Epithelial cell of proximal tubule (primary cell): ENCODE results near the gene AACS. TPM values are rescaled to one million over a fixed set of nuclear protein-coding genes. Genes with fewer than 3 reads are reported as not detected.

ENCODE experiments used
- DNase-seq: peaks from one replicate; pipeline ENCODE4 v3.0.0-alpha.2; 2011; ENCODE audit warnings: low read depth
- H3K4me3 ChIP-seq: 2 replicates; pipeline ENCODE4 v1.5.1; 2011; ENCODE audit warnings: low read depth, mild to moderate bottlenecking, low read length
- total RNA-seq: library from RNA; depleted of rRNA; stranded (reverse); fragments of >200 nt; gene quantifications from 2 replicates; pipeline ENCODE4 v1.2.3, GENCODE V29; 2015
- TF ChIP-seq, protein P1 (sequence below): conservative IDR thresholded peaks from 2 replicates; pipeline ENCODE4 v1.5.1; 2012; ENCODE audit warnings: low read depth, mild to moderate bottlenecking, low read length

AACS gene
- total RNA-seq, 1 donor from 2014 or later, result 20.6 TPM

DNA sequence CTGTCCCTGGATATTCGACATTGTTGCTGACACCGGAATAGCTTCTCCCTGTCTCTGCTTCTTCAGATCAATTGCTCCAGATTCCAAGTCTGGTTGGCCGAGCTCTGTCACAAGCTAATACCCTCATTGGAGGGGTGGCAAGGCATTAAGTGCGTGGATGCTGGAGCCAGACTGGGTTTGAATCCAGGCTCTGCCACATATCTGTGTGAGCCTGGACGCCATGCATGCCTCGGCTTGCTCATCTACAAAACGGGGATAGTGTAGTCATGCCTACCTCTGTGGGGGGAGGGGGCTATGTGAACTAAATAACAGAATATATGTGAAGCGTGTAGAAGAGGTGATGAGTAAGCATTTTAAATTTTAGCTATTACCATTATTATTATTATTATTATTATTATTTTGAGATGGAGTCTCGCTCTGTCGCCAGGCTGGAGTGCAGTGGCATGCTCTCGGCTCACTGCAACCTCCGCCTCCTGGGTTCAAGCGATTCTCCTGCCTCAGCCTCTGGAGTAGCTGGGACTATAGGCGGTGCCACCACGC lies 97.3 kb downstream of the AACS start:
- TF ChIP-seq, protein P1, sequence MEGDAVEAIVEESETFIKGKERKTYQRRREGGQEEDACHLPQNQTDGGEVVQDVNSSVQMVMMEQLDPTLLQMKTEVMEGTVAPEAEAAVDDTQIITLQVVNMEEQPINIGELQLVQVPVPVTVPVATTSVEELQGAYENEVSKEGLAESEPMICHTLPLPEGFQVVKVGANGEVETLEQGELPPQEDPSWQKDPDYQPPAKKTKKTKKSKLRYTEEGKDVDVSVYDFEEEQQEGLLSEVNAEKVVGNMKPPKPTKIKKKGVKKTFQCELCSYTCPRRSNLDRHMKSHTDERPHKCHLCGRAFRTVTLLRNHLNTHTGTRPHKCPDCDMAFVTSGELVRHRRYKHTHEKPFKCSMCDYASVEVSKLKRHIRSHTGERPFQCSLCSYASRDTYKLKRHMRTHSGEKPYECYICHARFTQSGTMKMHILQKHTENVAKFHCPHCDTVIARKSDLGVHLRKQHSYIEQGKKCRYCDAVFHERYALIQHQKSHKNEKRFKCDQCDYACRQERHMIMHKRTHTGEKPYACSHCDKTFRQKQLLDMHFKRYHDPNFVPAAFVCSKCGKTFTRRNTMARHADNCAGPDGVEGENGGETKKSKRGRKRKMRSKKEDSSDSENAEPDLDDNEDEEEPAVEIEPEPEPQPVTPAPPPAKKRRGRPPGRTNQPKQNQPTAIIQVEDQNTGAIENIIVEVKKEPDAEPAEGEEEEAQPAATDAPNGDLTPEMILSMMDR, result no peak
- no peak overlapping the region for H3K4me3 ChIP-seq
- DNase-seq, result no peak

DNA sequence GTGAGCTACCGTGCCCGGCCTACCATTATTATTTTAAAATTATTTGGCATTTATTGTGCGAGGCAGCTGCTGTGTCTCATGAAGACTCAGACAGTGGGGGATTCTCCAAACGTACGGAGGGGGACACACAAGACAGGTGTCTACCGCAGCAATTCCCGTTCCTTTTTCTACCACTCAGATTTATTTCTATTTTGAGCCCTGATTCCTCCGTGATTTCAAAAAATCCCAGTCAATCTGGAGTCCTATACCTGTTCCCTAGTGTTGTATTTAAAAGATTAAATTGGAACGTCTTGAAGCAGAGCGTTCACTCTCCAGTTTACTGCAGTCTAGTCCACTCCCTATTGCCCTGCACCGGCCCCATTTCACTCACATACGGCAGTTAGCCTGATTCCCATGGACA lies 97.9 kb downstream of the AACS start:
- no peak overlapping the region for H3K4me3 ChIP-seq
- TF ChIP-seq, protein P1, result no peak
- no peak for DNase-seq

DNA sequence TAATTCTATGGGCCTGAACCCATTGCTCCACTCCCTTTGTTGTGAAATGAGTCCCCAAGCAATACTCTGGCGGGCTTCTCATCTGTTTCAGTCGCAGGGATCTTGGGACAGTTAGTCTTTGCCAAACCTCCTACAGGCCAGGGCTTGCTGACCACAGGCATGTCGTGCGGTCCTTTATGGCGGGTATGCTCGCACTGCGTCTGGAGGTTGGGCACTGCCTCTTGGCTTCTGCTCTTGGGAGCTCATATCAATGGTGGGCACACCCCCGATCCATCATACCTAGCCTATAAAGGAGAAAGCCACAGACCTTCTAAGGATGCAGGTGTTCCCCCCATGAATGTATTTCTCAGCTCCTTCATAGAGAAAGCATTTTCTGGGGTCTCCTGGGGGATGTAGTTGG lies 99.3 kb downstream of the AACS start:
- DNase-seq, result no peak
- TF ChIP-seq, protein P1, result no peak

DNA sequence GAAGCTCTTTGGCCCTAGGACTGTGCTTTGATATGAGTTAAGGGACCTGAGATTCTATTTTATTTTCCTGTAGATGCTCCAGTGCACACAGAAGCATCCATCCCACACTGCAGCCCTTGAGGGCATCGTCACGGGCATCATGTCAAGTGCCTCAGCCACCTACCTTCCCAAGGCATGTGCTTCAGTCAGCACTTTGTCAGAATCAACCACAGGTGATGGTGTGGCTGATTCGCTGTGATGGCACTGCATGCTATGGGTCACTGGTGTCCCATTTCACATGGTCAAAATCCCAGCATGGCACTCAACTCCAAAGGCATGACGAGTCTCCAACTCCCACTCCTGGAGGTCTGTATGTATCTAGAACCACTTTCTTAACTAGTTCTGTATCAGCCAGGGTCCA lies 100.8 kb downstream of the AACS start:
- TF ChIP-seq, protein P1, result no peak
- H3K4me3 ChIP-seq, result no peak overlapping the region
- DNase-seq, result no peak

More for the DNA sequence above, 99.3 kb downstream of the AACS start:
- no peak overlapping the region for H3K4me3 ChIP-seq

GRCh38 chr12:125167658-125168057 lies 102.4 kb downstream of the AACS start:
- no peak overlapping the region for H3K4me3 ChIP-seq
- TF ChIP-seq, protein P1, result no peak
- no peak for DNase-seq

DNA sequence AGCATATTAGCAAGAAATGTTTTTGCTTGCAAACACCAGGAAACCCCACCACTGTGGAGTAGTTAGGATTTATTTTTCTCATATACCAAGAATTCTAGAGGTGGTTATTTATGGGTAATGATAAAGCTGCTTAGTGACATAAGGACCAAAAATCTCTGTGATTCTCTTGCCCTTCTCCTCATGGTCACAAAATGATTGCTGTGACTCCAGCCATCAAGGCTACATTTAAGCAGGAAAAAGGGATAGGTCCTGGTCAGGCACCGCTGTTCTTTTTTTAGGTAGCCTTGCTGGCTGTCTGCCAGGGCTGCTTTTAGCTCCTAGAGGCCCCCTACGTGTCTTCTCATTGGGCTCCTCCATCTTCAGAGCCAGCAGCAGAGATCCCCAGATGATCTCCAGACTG lies 104.2 kb downstream of the AACS start:
- no peak for DNase-seq
- H3K4me3 ChIP-seq, result no peak overlapping the region
- TF ChIP-seq, protein P1, result no peak

DNA sequence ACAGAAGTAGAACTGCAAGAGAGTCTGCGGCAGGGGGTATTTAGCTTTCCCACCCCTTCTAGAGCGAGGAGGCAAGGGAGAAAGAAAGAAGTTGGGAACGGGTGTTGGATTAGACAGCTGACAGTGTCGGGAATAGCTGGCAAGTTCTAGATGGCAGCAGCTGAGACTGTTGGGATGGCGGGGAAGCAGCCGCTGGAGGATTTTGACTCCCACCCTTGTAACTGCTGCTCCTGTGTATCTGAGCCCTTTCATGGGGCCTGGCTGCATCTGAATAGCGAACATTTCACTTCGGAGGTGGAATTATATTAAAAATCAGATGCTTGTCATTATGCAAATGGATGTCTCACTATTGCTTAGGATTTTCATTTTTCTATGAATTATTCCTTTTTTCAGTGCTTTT lies 104.6 kb downstream of the AACS start:
- H3K4me3 ChIP-seq, result no peak overlapping the region
- TF ChIP-seq, protein P1, result no peak
- no peak for DNase-seq
